Sigmoid colon (tissue), 7 donors: Measurements from ENCODE around the gene MGAM2. TPM values are rescaled to one million over a fixed set of nuclear protein-coding genes. Genes with fewer than 3 reads are reported as not detected.

Experiments used
- DNase-seq: peaks from one replicate; pipeline ENCODE4 v3.0.0-alpha.2; 2019
- H3K27ac ChIP-seq, 4 donors: fragments of 200-600 bp; sonication (generic); one replicate each; pipeline ENCODE4 v1.5.1; 2016 to 2019; ENCODE audit warnings: mild to moderate bottlenecking in 1 of 4
- H3K27me3 ChIP-seq, 3 donors: fragments of 200-600 bp; sonication (generic); one replicate each; pipeline ENCODE4 v1.5.1; 2019; ENCODE audit warnings: mild to moderate bottlenecking in 1 of 3
- H3K36me3 ChIP-seq, 4 donors: fragments of 200-600 bp; sonication (generic); one replicate each; pipeline ENCODE4 v1.5.1; 2016 to 2019
- H3K4me1 ChIP-seq, 4 donors: fragments of 200-600 bp; sonication (generic); one replicate each; pipeline ENCODE4 v1.5.1; 2017 to 2019
- H3K4me3 ChIP-seq, 4 donors: fragments of 200-600 bp; sonication (generic); one replicate each; pipeline ENCODE4 v1.5.1; 2017 to 2019; ENCODE audit warnings: mild to moderate bottlenecking in 2 of 4, moderate library complexity in 1 of 4
- H3K9me3 ChIP-seq, 4 donors: fragments of 200-600 bp in 3 of 4; sonication (generic) in 3 of 4; one replicate each; pipeline versions ENCODE4 v1.5.1 to v1.6.1; 2013 to 2019
- EP300 ChIP-seq, 4 donors: sonication (generic); formaldehyde crosslinking; IDR thresholded peaks; one replicate each; pipeline ENCODE4 v1.6.1; 2017; ENCODE audit warnings: antibody characterized with exemption in 4 of 4
- POLR2A ChIP-seq, 2 donors: fragments of 450-650 bp; IDR thresholded peaks; one replicate each; pipeline ENCODE4 v1.6.1; 2016; ENCODE audit warnings: antibody characterized with exemption in 2 of 2, mild to moderate bottlenecking in 2 of 2, moderate library complexity in 2 of 2
- POLR2AphosphoS5 ChIP-seq, 4 donors: sonication (generic); formaldehyde crosslinking; IDR thresholded peaks; one replicate each; pipeline ENCODE4 v1.6.1; 2017; ENCODE audit warnings: antibody characterized with exemption in 4 of 4
- WGBS, 2 donors: extraction: QIAGEN DNeasy Blood & Tissue Kit; methylation state at CpG; one replicate each; pipeline ENCODE4 v1.1.7; 2013; 5-methylcytosine and 5-hydroxymethylcytosine counted together
- intact Hi-C: fragments of 100-400 bp; cut with DNase I; formaldehyde crosslinking; loops from one replicate; pipeline ENCODE4 v1.15.1; 2023
- polyA plus RNA-seq, 3 donors: library from polyadenylated mRNA; stranded (reverse); fragments of 200-250 nt; gene quantifications; one replicate each; pipeline ENCODE4 v1.2.3, GENCODE V29; 2013
- total RNA-seq, 4 donors: library from RNA; depleted of rRNA; stranded (reverse); fragments of >200 nt; gene quantifications; one replicate each; pipeline ENCODE4 v1.1.0, GENCODE V29; 2016
- TF ChIP-seq, protein P1 (sequence below), 4 experiments: fragments of 450-650 bp in 3 of 4; fragments of 200-600 bp in 1 of 4; IDR thresholded peaks; one replicate each; pipeline ENCODE4 v1.5.1; 2016 to 2019; ENCODE audit warnings: antibody characterized with exemption in 4 of 4, mild to moderate bottlenecking in 3 of 4, moderate library complexity in 2 of 4
- donor health status: healthy with polysubstance abuse.
- donor health status: Bipolar disorder and iron deficiency.
- donor health status: healthy.

The MGAM2 gene
- total and polyA plus RNA-seq, 7 donors = 0.28 to 2.1 (median 0.71) TPM; not detected in 2

DNA sequence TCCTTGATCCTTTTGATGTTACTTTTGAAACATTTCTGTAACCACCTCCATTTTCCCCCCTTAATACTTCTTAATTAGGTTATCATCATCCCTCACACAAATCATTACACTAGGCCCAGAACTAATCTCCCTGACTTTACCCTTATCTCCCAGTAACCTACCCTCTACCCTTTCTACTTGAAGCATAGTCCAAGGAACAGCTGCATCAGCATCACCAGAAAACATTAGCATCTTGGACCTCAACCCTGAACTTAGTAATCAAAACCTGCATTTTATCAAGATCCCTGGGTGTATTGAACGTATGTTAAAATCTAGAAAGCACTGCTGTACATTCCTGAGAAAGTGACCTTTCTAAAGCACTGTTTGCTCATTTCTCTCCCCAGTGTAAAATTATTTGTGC is 38.8 kb downstream of the MGAM2 start:
- Histone ChIP-seq H3K9me3 (no peaks in the 10 kb centered on the region), H3K36me3 (no peaks in the 10 kb centered on the region), H3K27me3 (no peaks in the 10 kb centered on the region), H3K27ac (no peak overlapping the region), H3K4me3 (no peak overlapping the region), H3K4me1 (no peaks in the 10 kb centered on the region)
- TF ChIP-seq EP300 (IDR thresholded peaks at IDR 0.05) (no peak), POLR2A (IDR thresholded peaks at IDR 0.05) (no peak), POLR2AphosphoS5 (IDR thresholded peaks at IDR 0.05) (no peak)
- TF ChIP-seq, protein P1, sequence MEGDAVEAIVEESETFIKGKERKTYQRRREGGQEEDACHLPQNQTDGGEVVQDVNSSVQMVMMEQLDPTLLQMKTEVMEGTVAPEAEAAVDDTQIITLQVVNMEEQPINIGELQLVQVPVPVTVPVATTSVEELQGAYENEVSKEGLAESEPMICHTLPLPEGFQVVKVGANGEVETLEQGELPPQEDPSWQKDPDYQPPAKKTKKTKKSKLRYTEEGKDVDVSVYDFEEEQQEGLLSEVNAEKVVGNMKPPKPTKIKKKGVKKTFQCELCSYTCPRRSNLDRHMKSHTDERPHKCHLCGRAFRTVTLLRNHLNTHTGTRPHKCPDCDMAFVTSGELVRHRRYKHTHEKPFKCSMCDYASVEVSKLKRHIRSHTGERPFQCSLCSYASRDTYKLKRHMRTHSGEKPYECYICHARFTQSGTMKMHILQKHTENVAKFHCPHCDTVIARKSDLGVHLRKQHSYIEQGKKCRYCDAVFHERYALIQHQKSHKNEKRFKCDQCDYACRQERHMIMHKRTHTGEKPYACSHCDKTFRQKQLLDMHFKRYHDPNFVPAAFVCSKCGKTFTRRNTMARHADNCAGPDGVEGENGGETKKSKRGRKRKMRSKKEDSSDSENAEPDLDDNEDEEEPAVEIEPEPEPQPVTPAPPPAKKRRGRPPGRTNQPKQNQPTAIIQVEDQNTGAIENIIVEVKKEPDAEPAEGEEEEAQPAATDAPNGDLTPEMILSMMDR (IDR thresholded peaks at IDR 0.05) = no peak
- DNase-seq = no peak
- 84 to 93% methylated on average over 1 of the region's 1 CpG for WGBS, 2 donors
- intact Hi-C loops = no loop called here

DNA sequence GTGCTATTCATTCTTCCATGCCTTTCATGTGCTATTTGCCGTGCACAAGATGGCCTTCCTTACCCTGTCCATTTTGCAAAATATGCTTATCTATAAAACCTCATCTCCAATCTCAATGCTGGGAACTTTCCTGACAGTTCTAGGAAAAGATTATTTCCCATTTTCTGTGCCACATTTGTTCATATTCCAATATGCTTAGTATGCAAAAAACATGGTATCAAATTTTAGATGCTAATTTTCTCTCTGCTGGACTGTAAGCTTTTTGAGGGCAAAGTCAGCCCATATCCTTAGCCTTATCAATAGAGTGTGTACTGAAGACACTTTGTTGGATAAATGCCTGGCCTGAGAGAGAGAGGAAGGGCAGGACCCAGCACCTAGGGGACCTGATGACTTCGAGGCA is 39.4 kb downstream of the MGAM2 start:
- Histone ChIP-seq H3K4me3 (no peak overlapping the region), H3K4me1 (no peaks in the 10 kb centered on the region), H3K36me3 (no peaks in the 10 kb centered on the region), H3K27ac (no peak overlapping the region), H3K27me3 (no peaks in the 10 kb centered on the region), H3K9me3 (no peaks in the 10 kb centered on the region)
- no peak for DNase-seq
- WGBS, 2 donors = 91 to 92% methylated on average over 2 of the region's 2 CpGs
- TF ChIP-seq POLR2A (IDR thresholded peaks at IDR 0.05) (no peak), POLR2AphosphoS5 (IDR thresholded peaks at IDR 0.05) (no peak), EP300 (IDR thresholded peaks at IDR 0.05) (no peak)
- TF ChIP-seq, protein P1 (IDR thresholded peaks at IDR 0.05) = no peak
- intact Hi-C loops = no loop called here

DNA sequence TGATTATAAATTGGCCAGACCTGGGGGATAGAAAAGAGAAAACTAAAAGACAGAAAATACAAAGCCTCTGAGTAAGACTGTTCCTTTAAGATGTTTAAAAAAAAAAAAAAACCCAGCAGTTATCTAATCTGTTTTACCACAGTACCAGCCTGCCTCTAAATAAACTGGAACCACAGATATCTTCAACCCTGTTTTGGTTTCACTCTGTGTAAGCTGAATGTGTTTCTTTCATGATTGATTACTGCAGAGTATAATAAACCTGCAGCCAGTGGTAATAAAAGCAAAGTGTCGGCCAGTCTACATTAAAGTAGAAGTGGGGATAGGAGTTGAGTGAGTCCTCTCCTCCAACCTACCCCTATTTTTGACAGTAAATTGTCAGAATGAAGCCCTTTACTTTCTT is 40.6 kb downstream of the MGAM2 start:
- Histone ChIP-seq H3K4me3 (no peak overlapping the region), H3K4me1 (no peaks in the 10 kb centered on the region), H3K36me3 (no peaks in the 10 kb centered on the region), H3K9me3 (no peaks in the 10 kb centered on the region), H3K27ac (no peak overlapping the region), H3K27me3 (no peaks in the 10 kb centered on the region)
- WGBS, 2 donors = 7 to 43% methylated on average over 1 of the region's 1 CpG
- DNase-seq = no peak
- intact Hi-C loops = no loop called here
- TF ChIP-seq, protein P1 (IDR thresholded peaks at IDR 0.05) = no peak
- no peak for TF ChIP-seq EP300 (IDR thresholded peaks at IDR 0.05)

DNA sequence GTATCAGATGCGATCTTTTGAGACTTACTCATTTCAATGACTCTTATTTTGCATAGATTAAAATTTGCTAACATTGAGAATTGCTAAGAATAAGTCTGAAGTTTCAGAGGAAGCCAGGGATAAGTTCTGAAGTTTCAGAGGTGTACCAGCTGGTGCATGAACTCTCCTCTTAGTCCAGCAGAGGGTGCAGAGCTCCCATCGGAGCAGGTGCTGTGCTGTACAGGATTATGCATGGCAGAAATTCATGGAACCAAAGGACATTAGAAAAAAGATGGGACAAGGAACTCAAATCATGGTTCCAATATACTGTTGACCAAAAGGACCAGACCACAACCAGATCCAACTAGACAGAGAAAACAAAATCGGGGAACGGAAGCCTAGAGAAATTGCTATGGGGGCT is 41.9 kb downstream of the MGAM2 start:
- DNase-seq = no peak
- 73 to 80% methylated on average over 4 of the region's 4 CpGs for WGBS, 2 donors
- no peaks in the 10 kb centered on the region for H3K36me3 ChIP-seq
- TF ChIP-seq POLR2A (IDR thresholded peaks at IDR 0.05) = no peak
- TF ChIP-seq, protein P1 (IDR thresholded peaks at IDR 0.05) = no peak
- TF ChIP-seq EP300 (IDR thresholded peaks at IDR 0.05) = no peak
- TF ChIP-seq POLR2AphosphoS5 (IDR thresholded peaks at IDR 0.05) = no peak
- intact Hi-C loops = no loop called here
- no peaks in the 10 kb centered on the region for H3K4me1 ChIP-seq
- no peaks in the 10 kb centered on the region for H3K9me3 ChIP-seq
- no peak overlapping the region for H3K27ac ChIP-seq
- H3K27me3 ChIP-seq = no peaks in the 10 kb centered on the region
- H3K4me3 ChIP-seq = no peak overlapping the region

DNA sequence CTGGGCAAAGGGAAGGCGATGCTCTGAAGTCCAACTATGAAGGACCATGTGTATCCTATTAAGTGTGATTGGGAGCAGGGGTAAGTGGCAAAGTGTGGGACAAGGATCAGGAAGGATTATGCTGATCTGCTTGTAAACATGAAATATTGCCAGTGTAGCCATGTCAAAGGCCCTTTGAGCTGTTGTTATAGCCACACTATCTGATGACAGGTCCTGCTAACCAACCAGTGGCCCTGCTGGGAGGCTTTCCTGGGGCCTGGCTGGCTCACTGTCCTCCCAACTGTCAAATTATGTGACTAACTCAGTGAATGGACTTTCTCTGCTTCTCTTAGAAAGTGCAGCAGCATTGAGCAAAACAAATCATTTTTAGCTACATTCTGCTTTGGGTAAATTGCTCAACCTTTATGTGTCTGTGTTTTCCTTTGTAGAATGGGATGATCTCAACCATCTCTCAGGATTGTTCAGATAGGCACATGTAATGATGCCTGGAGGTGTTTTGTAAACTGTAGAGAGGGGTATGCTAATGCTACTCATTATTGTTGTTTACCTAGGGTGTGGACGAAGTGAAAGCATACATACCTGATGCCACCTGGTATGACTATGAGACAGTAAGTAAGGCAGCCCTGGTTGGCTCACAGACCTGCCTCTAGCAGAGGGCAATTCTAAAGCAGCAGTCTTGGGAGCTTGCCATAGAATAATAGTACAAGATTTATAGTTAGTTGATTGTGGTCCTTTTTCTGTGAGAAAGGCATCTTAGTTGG is 47.4 kb downstream of the MGAM2 start:
- TF ChIP-seq, protein P1 (IDR thresholded peaks at IDR 0.05) = no peak
- TF ChIP-seq POLR2AphosphoS5 (IDR thresholded peaks at IDR 0.05) = no peak
- no peak for TF ChIP-seq POLR2A (IDR thresholded peaks at IDR 0.05)
- TF ChIP-seq EP300 (IDR thresholded peaks at IDR 0.05) = no peak
- Histone ChIP-seq H3K4me3 (no peak overlapping the region), H3K36me3 (no peaks in the 10 kb centered on the region), H3K9me3 (no peaks in the 10 kb centered on the region), H3K27me3 (no peaks in the 10 kb centered on the region), H3K27ac (no peak overlapping the region), H3K4me1 (no peaks in the 10 kb centered on the region)
- DNase-seq = no peak
- WGBS, 2 donors = 52 to 67% methylated on average over 2 of the region's 2 CpGs
- intact Hi-C loops = no loop called here
